Endothelial cell of umbilical vein (primary cell): ENCODE measurements around the gene KRTAP10-7.

Source experiments
- CTCF ChIP-seq, 2 donors: IDR thresholded peaks; 1 replicate in 1 of 2; 2 replicates in 1 of 2; pipeline ENCODE4 v1.5.1; 2011; ENCODE audit warnings: low read length in 2 of 2, mild to moderate bottlenecking in 2 of 2, moderate library complexity in 2 of 2, control low read depth in 1 of 2, inconsistent platforms in 1 of 2, low read depth in 1 of 2; ENCODE audit not compliant: insufficient read depth in 1 of 2; ENCODE audit errors: extremely low read depth in 1 of 2
- EZH2 ChIP-seq: IDR thresholded peaks from 2 replicates; pipeline ENCODE4 v1.6.1; 2012; ENCODE audit warnings: borderline replicate concordance, low read depth, mild to moderate bottlenecking, moderate library complexity, low read length, inconsistent platforms; ENCODE audit not compliant: severe bottlenecking
- FOS ChIP-seq: IDR thresholded peaks from 2 replicates; pipeline ENCODE4 v1.6.1; 2011; ENCODE audit warnings: mild to moderate bottlenecking, low read length, moderate library complexity, borderline replicate concordance; ENCODE audit not compliant: insufficient read depth
- POLR2A ChIP-seq: IDR thresholded peaks from 2 replicates; pipeline ENCODE4 v1.6.1; 2012; ENCODE audit warnings: low read depth, mild to moderate bottlenecking, control low read depth, low read length
- POLR2AphosphoS5 ChIP-seq: IDR thresholded peaks from 2 replicates; pipeline ENCODE4 v1.6.1; 2012; ENCODE audit warnings: low read depth, mild to moderate bottlenecking, control low read depth, low read length, moderate library complexity; ENCODE audit not compliant: insufficient read depth

DNA sequence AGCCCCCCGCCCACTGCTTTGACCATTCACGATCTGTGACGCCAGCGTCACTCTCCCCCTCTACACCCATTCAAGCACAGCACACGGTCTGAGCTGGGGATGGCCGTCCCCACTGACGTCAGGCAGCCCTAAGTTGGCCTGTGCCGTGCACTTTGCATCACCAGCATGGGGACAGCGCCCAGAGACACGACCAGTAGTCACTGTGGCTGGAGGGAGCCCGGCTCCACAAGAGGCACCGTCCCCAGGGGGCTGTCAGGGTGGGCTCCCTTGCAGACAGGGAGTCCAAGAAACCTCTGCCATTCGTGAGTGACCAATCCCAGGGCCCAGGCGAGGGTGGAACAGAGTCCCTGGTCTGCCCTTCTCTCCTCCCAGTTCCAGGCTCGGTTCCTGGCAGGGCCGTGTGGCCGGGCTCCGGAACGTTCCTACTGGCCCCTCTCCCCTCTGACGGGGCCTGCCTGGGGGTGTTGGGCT is 13.8 kb downstream of the KRTAP10-7 start:
- no peak for TF ChIP-seq EZH2
- TF ChIP-seq POLR2A, result no peak
- TF ChIP-seq CTCF (IDR thresholded peaks at IDR 0.05; ENCODE audit: extremely low read depth in 1 of 2, insufficient read depth in 1 of 2, low read depth in 1 of 2, low read length in 2 of 2), result no peak
- no peak for TF ChIP-seq FOS
- TF ChIP-seq POLR2AphosphoS5, result no peak
